GM19438 (cell line): ENCODE results near the gene NOMO2.
"Not testable (repeated sequence)": the region's sequence is repeated elsewhere in the genome, so short reads cannot be mapped to it uniquely, and the experiment has no call there.

Source experiments
- ATAC-seq: cut with Tn5 transposase; IDR thresholded peaks from one replicate; pipeline ENCODE4 v1.9.1; 2021; ENCODE audit warnings: low read depth; ENCODE audit not compliant: unreplicated experiment

NOMO2 gene

DNA sequence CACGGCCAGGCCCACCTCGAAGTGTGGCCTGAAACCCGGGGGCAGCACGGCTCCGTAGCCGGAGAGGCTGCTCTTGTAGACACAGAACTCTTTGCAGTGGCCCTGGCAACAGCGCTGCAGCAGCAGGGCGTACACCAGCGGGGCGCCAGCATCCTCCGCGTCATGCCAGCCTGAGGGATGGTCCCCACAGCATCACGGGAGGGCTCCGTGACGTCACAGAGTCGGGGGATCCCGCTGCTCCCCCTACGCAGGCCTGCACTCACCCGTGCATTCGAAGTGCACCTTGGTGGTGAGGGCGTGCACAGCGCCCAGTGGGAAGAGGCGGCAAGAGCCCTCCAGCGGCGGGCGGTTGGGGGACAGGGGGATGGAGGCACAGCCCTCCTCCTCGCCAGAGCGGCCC, 179.2 kb downstream of the NOMO2 start:
- not testable (repeated sequence) for ATAC-seq
